Mesenchymal stem cell (in vitro differentiated cells and primary cell): ENCODE measurements around the gene GALNT7.
A peak's percentile ranks its signal among the peaks of the same experiment; 100 is the strongest.

ENCODE experiments used
- DNase-seq: peaks from one replicate; pipeline ENCODE4 v3.0.0-alpha.2; 2013
- H2AFZ ChIP-seq: one replicate; pipeline ENCODE4 v1.6.1; 2013; ENCODE audit warnings: low read depth, mild to moderate bottlenecking, control low read depth, inconsistent platforms, low read length, moderate library complexity
- H2AK5ac ChIP-seq: 2 replicates; pipeline ENCODE4 v1.6.1; 2013; ENCODE audit warnings: low read length, moderate library complexity, mild to moderate bottlenecking, inconsistent platforms; ENCODE audit not compliant: severe bottlenecking
- H2BK120ac ChIP-seq: one replicate; pipeline ENCODE4 v1.6.1; 2013; ENCODE audit warnings: low read depth, mild to moderate bottlenecking, inconsistent platforms, low read length, moderate library complexity
- H2BK12ac ChIP-seq, 2 experiments: one replicate each; pipeline ENCODE4 v1.6.1; 2013; ENCODE audit warnings: inconsistent platforms in 2 of 2, low read length in 2 of 2, mild to moderate bottlenecking in 2 of 2, moderate library complexity in 2 of 2, control low read depth in 1 of 2
- H2BK15ac ChIP-seq: one replicate; pipeline ENCODE4 v1.6.1; 2013; ENCODE audit warnings: mild to moderate bottlenecking, low read depth, inconsistent platforms; ENCODE audit not compliant: poor library complexity, severe bottlenecking
- H2BK5ac ChIP-seq: 2 replicates; pipeline ENCODE4 v1.6.1; 2013; ENCODE audit warnings: low read depth, mild to moderate bottlenecking, low read length, control low read depth, inconsistent platforms; ENCODE audit not compliant: poor library complexity, severe bottlenecking
- H3K14ac ChIP-seq, 2 experiments: one replicate each; pipeline ENCODE4 v1.6.1; 2013; ENCODE audit warnings: inconsistent platforms in 2 of 2, low read length in 2 of 2, control low read depth in 1 of 2, mild to moderate bottlenecking in 1 of 2, moderate library complexity in 1 of 2
- H3K18ac ChIP-seq, 2 experiments: one replicate each; pipeline ENCODE4 v1.6.1; 2013; ENCODE audit warnings: inconsistent platforms in 2 of 2, low read length in 2 of 2, control low read depth in 1 of 2, low read depth in 1 of 2, mild to moderate bottlenecking in 1 of 2
- H3K23ac ChIP-seq, 2 experiments: one replicate each; pipeline ENCODE4 v1.6.1; 2013; ENCODE audit warnings: inconsistent platforms in 2 of 2, low read length in 2 of 2, mild to moderate bottlenecking in 2 of 2, moderate library complexity in 2 of 2, control low read depth in 1 of 2
- H3K27ac ChIP-seq: 2 replicates; pipeline ENCODE4 v1.5.1; 2013; ENCODE audit warnings: mild to moderate bottlenecking, moderate library complexity, low read length, control low read depth, inconsistent platforms; ENCODE audit not compliant: poor library complexity, severe bottlenecking
- H3K27me3 ChIP-seq, 2 experiments: 2 replicates each; pipeline versions ENCODE4 v1.6.1 to v1.7.0; 2013; ENCODE audit warnings: low read length in 2 of 2, mild to moderate bottlenecking in 2 of 2, moderate library complexity in 2 of 2, control low read depth in 1 of 2, inconsistent platforms in 1 of 2; ENCODE audit not compliant: control insufficient read depth in 1 of 2, insufficient read depth in 1 of 2
- H3K36me3 ChIP-seq, 2 experiments: 2 replicates each; pipeline versions ENCODE4 v1.6.1 to v1.7.0; 2013; ENCODE audit warnings: low read length in 2 of 2, control low read depth in 1 of 2, inconsistent platforms in 1 of 2, low read depth in 1 of 2, mild to moderate bottlenecking in 1 of 2; ENCODE audit not compliant: insufficient read depth in 2 of 2, control insufficient read depth in 1 of 2
- H3K4ac ChIP-seq, 2 experiments: one replicate each; pipeline ENCODE4 v1.6.1; 2013; ENCODE audit warnings: inconsistent platforms in 2 of 2, low read length in 2 of 2, mild to moderate bottlenecking in 2 of 2, moderate library complexity in 2 of 2, control low read depth in 1 of 2, low read depth in 1 of 2
- H3K4me1 ChIP-seq: 2 replicates; pipeline ENCODE4 v1.6.1; 2013; ENCODE audit warnings: low read depth, low read length, control low read depth; ENCODE audit not compliant: control insufficient read depth, insufficient read depth
- H3K4me2 ChIP-seq: 2 replicates; pipeline ENCODE4 v1.6.1; 2013; ENCODE audit warnings: low read length, mild to moderate bottlenecking, inconsistent platforms; ENCODE audit not compliant: poor library complexity, severe bottlenecking
- H3K4me3 ChIP-seq, 2 experiments: 2 replicates each; pipeline versions ENCODE4 v1.5.1 to v1.7.0; 2013; ENCODE audit warnings: low read length in 2 of 2, mild to moderate bottlenecking in 2 of 2, control low read depth in 1 of 2, low read depth in 1 of 2; ENCODE audit not compliant: insufficient read depth in 1 of 2
- H3K79me1 ChIP-seq: replicated peaks from 2 replicates; pipeline ENCODE4 v1.6.1; 2013; ENCODE audit warnings: mild to moderate bottlenecking, control low read depth, low read length, inconsistent platforms; ENCODE audit not compliant: poor library complexity, severe bottlenecking
- H3K9ac ChIP-seq: 2 replicates; pipeline ENCODE4 v1.7.0; 2013; ENCODE audit warnings: mild to moderate bottlenecking, low read length, moderate library complexity
- H3K9me3 ChIP-seq: 2 replicates; pipeline ENCODE4 v1.7.0; 2013; ENCODE audit warnings: mild to moderate bottlenecking, low read length; ENCODE audit not compliant: control insufficient read depth
- H4K8ac ChIP-seq: one replicate; pipeline ENCODE4 v1.6.1; 2013; ENCODE audit warnings: inconsistent platforms, mild to moderate bottlenecking, low read length, moderate library complexity
- H4K91ac ChIP-seq: one replicate; pipeline ENCODE4 v1.6.1; 2013; ENCODE audit warnings: mild to moderate bottlenecking, low read length, inconsistent platforms
- WGBS: methylation state at CpG from one replicate; pipeline ENCODE4 v1.1.7; 2013; ENCODE audit warnings: mixed read lengths; 5-methylcytosine and 5-hydroxymethylcytosine counted together

Gene GALNT7

GRCh38 chr4:173264684-173265185 is 96.1 kb downstream of the GALNT7 start:
- Histone ChIP-seq H3K4me3 (peak overlapping the region in 1 of 2 experiments; percentile 3), H2BK15ac (no peak overlapping the region), H3K36me3 (peaks cover 0 to 7% of the 10 kb centered on the region in 2 experiments), H3K4me2 (no peak overlapping the region), H4K8ac (peak overlapping the region; percentile 66), H3K18ac (peak overlapping the region in 1 of 2 experiments; percentile 50), H3K14ac (peak overlapping the region in 1 of 2 experiments; percentile 3), H3K4ac (peak overlapping the region in 1 of 2 experiments; percentile 71), H3K27ac (peak overlapping the region; percentile 57), H2AK5ac (peak overlapping the region; percentile 40), H3K9me3 (no peaks in the 10 kb centered on the region), H3K79me1 (peaks cover 11% of the 10 kb centered on the region), H3K27me3 (no peaks in the 10 kb centered on the region), H4K91ac (peak overlapping the region; percentile 64), H3K23ac (no peak overlapping the region), H2BK5ac (no peak overlapping the region), H2AFZ (no peak overlapping the region), H2BK120ac (no peak overlapping the region), H3K9ac (no peak overlapping the region), H3K4me1 (peaks cover 8% of the 10 kb centered on the region), H2BK12ac (no peak overlapping the region)
- 68% methylated on average over 5 of the region's 5 CpGs for WGBS
- DNase-seq = peak; percentile 60

DNA sequence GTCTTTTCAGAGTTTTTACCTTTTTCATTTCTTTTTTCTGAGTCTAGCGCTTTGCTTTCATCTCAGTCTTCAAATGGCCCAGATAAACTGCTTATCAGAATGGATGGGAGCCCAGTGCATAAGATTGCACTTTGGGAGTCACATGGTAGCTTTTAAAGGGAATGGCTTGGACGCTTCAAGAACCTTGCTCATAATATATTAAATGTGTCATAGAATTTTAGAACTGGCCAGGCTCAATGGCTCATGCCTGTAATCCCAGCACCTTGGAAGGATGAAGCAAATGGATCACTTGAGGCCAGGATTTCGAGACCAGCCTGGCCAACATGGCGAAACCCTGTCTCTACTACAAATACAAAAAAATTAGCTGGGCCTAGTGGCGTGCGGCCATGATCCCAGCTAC is 97.1 kb downstream of the GALNT7 start:
- H3K14ac ChIP-seq = no peak overlapping the region
- no peak for DNase-seq
- H3K9ac ChIP-seq = no peak overlapping the region
- H3K27me3 ChIP-seq = no peaks in the 10 kb centered on the region
- 98% methylated on average over 6 of the region's 6 CpGs for WGBS
- H4K91ac ChIP-seq = no peak overlapping the region
- H3K4me2 ChIP-seq = no peak overlapping the region
- H4K8ac ChIP-seq = no peak overlapping the region
- no peak overlapping the region for H2BK5ac ChIP-seq
- H2BK120ac ChIP-seq = no peak overlapping the region
- no peak overlapping the region for H2BK12ac ChIP-seq
- peaks cover 0 to 7% of the 10 kb centered on the region in 2 experiments for H3K36me3 ChIP-seq
- H3K4me1 ChIP-seq = peaks cover 8% of the 10 kb centered on the region
- H2BK15ac ChIP-seq = no peak overlapping the region
- no peak overlapping the region for H3K23ac ChIP-seq
- H3K18ac ChIP-seq = no peak overlapping the region
- H3K4ac ChIP-seq = no peak overlapping the region
- no peaks in the 10 kb centered on the region for H3K9me3 ChIP-seq
- H2AFZ ChIP-seq = no peak overlapping the region
- H3K27ac ChIP-seq = no peak overlapping the region
- H3K4me3 ChIP-seq = no peak overlapping the region
- H2AK5ac ChIP-seq = no peak overlapping the region
- H3K79me1 ChIP-seq = peaks cover 13% of the 10 kb centered on the region

DNA sequence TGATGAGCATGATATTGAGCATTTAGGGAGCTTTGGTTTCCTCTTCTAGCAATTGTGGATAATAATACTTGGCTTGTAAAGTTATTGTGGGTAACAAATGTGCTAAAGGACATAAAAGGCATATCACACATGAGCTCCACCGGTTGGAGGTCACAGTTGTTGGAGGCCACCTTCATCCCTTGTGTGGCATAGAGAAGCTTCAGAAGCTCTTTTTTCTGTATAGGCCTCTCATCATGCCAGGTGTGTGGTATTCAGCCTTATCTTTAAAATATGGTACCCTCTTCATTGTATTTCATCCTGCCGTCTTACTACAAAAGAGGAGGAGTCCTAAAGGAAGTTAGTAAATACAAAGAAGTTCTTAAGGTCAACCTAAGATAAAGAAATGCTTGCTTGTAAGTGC is 99.1 kb downstream of the GALNT7 start:
- Histone ChIP-seq H2AFZ (no peak overlapping the region), H3K14ac (no peak overlapping the region), H4K91ac (no peak overlapping the region), H3K4ac (no peak overlapping the region), H3K4me1 (peaks cover 8% of the 10 kb centered on the region), H4K8ac (no peak overlapping the region), H3K4me3 (no peak overlapping the region), H2BK120ac (no peak overlapping the region), H2AK5ac (no peak overlapping the region), H2BK5ac (no peak overlapping the region), H3K9ac (no peak overlapping the region), H3K18ac (no peak overlapping the region), H2BK12ac (no peak overlapping the region), H3K27ac (no peak overlapping the region), H2BK15ac (no peak overlapping the region), H3K4me2 (no peak overlapping the region), H3K23ac (no peak overlapping the region), H3K27me3 (no peaks in the 10 kb centered on the region), H3K9me3 (no peaks in the 10 kb centered on the region), H3K36me3 (peaks cover 0 to 3% of the 10 kb centered on the region in 2 experiments), H3K79me1 (peaks cover 9% of the 10 kb centered on the region)
- 88% methylated on average over 2 of the region's 2 CpGs for WGBS
- DNase-seq = no peak

GRCh38 chr4:173269280-173269679 is 100.7 kb downstream of the GALNT7 start:
- H3K23ac ChIP-seq = no peak overlapping the region
- no peak overlapping the region for H2AFZ ChIP-seq
- H3K36me3 ChIP-seq = peaks cover 0 to 3% of the 10 kb centered on the region in 2 experiments
- no peaks in the 10 kb centered on the region for H3K9me3 ChIP-seq
- peaks cover 9% of the 10 kb centered on the region for H3K79me1 ChIP-seq
- H3K4me1 ChIP-seq = peaks cover 9% of the 10 kb centered on the region
- H3K14ac ChIP-seq = no peak overlapping the region
- no peak overlapping the region for H2BK12ac ChIP-seq
- H2BK5ac ChIP-seq = no peak overlapping the region
- 100% methylated on average over 1 of the region's 3 CpGs for WGBS
- H4K8ac ChIP-seq = no peak overlapping the region
- no peak overlapping the region for H3K4me2 ChIP-seq
- H3K9ac ChIP-seq = no peak overlapping the region
- no peak overlapping the region for H3K18ac ChIP-seq
- no peak overlapping the region for H2BK120ac ChIP-seq
- H2AK5ac ChIP-seq = no peak overlapping the region
- no peak overlapping the region for H4K91ac ChIP-seq
- no peak for DNase-seq
- H3K27me3 ChIP-seq = no peaks in the 10 kb centered on the region
- no peak overlapping the region for H3K4ac ChIP-seq
- H2BK15ac ChIP-seq = no peak overlapping the region
- H3K27ac ChIP-seq = no peak overlapping the region
- H3K4me3 ChIP-seq = no peak overlapping the region
